ENCODE data around the gene PTGDS.

PTGDS gene

GRCh38 chr9:137020771-137021567, 43.7 kb downstream of the PTGDS start:
- no peaks in the 10 kb centered on the region for H4K20me1 ChIP-seq (ENCODE audit: insufficient read depth, low read length)
- H3K27ac ChIP-seq (ENCODE audit: low read length), result no peak overlapping the region
- no peak overlapping the region for H3K4me3 ChIP-seq (ENCODE audit: low read length)
- H3K4me2 ChIP-seq (ENCODE audit: low read length), result no peak overlapping the region
- H3K9me3 ChIP-seq (ENCODE audit: insufficient read depth, low read length), result no peaks in the 10 kb centered on the region
- no peaks in the 10 kb centered on the region for H3K27me3 ChIP-seq (ENCODE audit: low read depth, low read length)
- peaks cover 5% of the 10 kb centered on the region; the same call in 1 of the 2 replicates for H3K4me1 ChIP-seq (ENCODE audit: low read length)
- no peaks in the 10 kb centered on the region for H3K36me3 ChIP-seq (replicated peaks; ENCODE audit: low read depth, low read length)
- H2AFZ ChIP-seq (ENCODE audit: low read depth, low read length), result no peak overlapping the region
- no peak for TF ChIP-seq EZH2phosphoT487 (IDR thresholded peaks at IDR 0.05; ENCODE audit: low read depth)
- TF ChIP-seq CTCF (IDR thresholded peaks at IDR 0.05; ENCODE audit: low read depth, low read length), result no peak
- no peak overlapping the region for H3K9ac ChIP-seq (ENCODE audit: low read length)
- H3K79me2 ChIP-seq (ENCODE audit: low read length), result no peaks in the 10 kb centered on the region

GRCh38 chr9:137021568-137021978, 44.3 kb downstream of the PTGDS start:
- H3K4me3 ChIP-seq (ENCODE audit: low read length), result no peak overlapping the region
- no peak for TF ChIP-seq EZH2phosphoT487 (IDR thresholded peaks at IDR 0.05; ENCODE audit: low read depth)
- TF ChIP-seq CTCF (IDR thresholded peaks at IDR 0.05; ENCODE audit: low read depth, low read length), result no peak
- peaks cover 6% of the 10 kb centered on the region; the same call in 1 of the 2 replicates for H3K4me1 ChIP-seq (ENCODE audit: low read length)
- H3K36me3 ChIP-seq (replicated peaks; ENCODE audit: low read depth, low read length), result no peaks in the 10 kb centered on the region
- no peak overlapping the region for H3K4me2 ChIP-seq (ENCODE audit: low read length)
- H3K79me2 ChIP-seq (ENCODE audit: low read length), result no peaks in the 10 kb centered on the region
- no peaks in the 10 kb centered on the region for H3K27me3 ChIP-seq (ENCODE audit: low read depth, low read length)
- H2AFZ ChIP-seq (ENCODE audit: low read depth, low read length), result no peak overlapping the region
- H3K27ac ChIP-seq (ENCODE audit: low read length), result no peak overlapping the region
- H3K9ac ChIP-seq (ENCODE audit: low read length), result no peak overlapping the region
- H4K20me1 ChIP-seq (ENCODE audit: insufficient read depth, low read length), result no peaks in the 10 kb centered on the region
- H3K9me3 ChIP-seq (ENCODE audit: insufficient read depth, low read length), result no peaks in the 10 kb centered on the region

- H3K27me3 ChIP-seq (ENCODE audit: low read depth, low read length), result peaks cover 1% of the 10 kb centered on the region
- H3K4me1 ChIP-seq (ENCODE audit: low read length), result peaks cover 6% of the 10 kb centered on the region; the same call in 1 of the 2 replicates
- H3K9me3 ChIP-seq (ENCODE audit: insufficient read depth, low read length), result no peaks in the 10 kb centered on the region
- no peak overlapping the region for H3K4me2 ChIP-seq (ENCODE audit: low read length)
- no peak overlapping the region for H3K27ac ChIP-seq (ENCODE audit: low read length)
- no peak overlapping the region for H2AFZ ChIP-seq (ENCODE audit: low read depth, low read length)
- no peaks in the 10 kb centered on the region for H3K36me3 ChIP-seq (replicated peaks; ENCODE audit: low read depth, low read length)
- H3K79me2 ChIP-seq (ENCODE audit: low read length), result no peaks in the 10 kb centered on the region
- TF ChIP-seq EZH2phosphoT487 (IDR thresholded peaks at IDR 0.05; ENCODE audit: low read depth) (no peak), CTCF (IDR thresholded peaks at IDR 0.05; ENCODE audit: low read depth, low read length) (no peak)
- no peaks in the 10 kb centered on the region for H4K20me1 ChIP-seq (ENCODE audit: insufficient read depth, low read length)
- no peak overlapping the region for H3K9ac ChIP-seq (ENCODE audit: low read length)
- H3K4me3 ChIP-seq (ENCODE audit: low read length), result no peak overlapping the region
Measured at GRCh38 chr9:137021979-137022661, 44.8 kb downstream of the PTGDS start.

GRCh38 chr9:137022662-137023008, 45.3 kb downstream of the PTGDS start:
- no peak overlapping the region for H3K4me2 ChIP-seq (ENCODE audit: low read length)
- no peak overlapping the region for H3K9ac ChIP-seq (ENCODE audit: low read length)
- TF ChIP-seq CTCF (IDR thresholded peaks at IDR 0.05; ENCODE audit: low read depth, low read length) (no peak), EZH2phosphoT487 (IDR thresholded peaks at IDR 0.05; ENCODE audit: low read depth) (no peak)
- H3K27ac ChIP-seq (ENCODE audit: low read length), result no peak overlapping the region
- H3K4me1 ChIP-seq (ENCODE audit: low read length), result peaks cover 10% of the 10 kb centered on the region; the same call in 1 of the 2 replicates
- no peaks in the 10 kb centered on the region for H3K79me2 ChIP-seq (ENCODE audit: low read length)
- no peaks in the 10 kb centered on the region for H4K20me1 ChIP-seq (ENCODE audit: insufficient read depth, low read length)
- no peaks in the 10 kb centered on the region for H3K36me3 ChIP-seq (replicated peaks; ENCODE audit: low read depth, low read length)
- H3K4me3 ChIP-seq (ENCODE audit: low read length), result no peak overlapping the region
- H3K9me3 ChIP-seq (ENCODE audit: insufficient read depth, low read length), result no peaks in the 10 kb centered on the region
- no peak overlapping the region for H2AFZ ChIP-seq (ENCODE audit: low read depth, low read length)
- H3K27me3 ChIP-seq (ENCODE audit: low read depth, low read length), result peaks cover 6% of the 10 kb centered on the region

Data from OCI-LY3 (cell line).